Liver (tissue), 9 donors: ENCODE results near the gene GSTT2B. TPM values are rescaled to one million over a fixed set of nuclear protein-coding genes. Genes with fewer than 3 reads are reported as not detected.

ENCODE experiments used
- DNase-seq: peaks from one replicate; pipeline ENCODE4 v3.0.0-alpha.2; 2017; ENCODE audit warnings: low spot score
- H3K27ac ChIP-seq, 2 donors: one replicate each; pipeline ENCODE4 v1.7.0; 2013; ENCODE audit warnings: inconsistent platforms in 2 of 2, low read length in 2 of 2, control low read depth in 1 of 2, low read depth in 1 of 2, mild to moderate bottlenecking in 1 of 2
- H3K27me3 ChIP-seq, 4 donors: one replicate each; pipeline versions ENCODE4 v1.6.1 to v1.7.0; 2013; ENCODE audit warnings: low read length in 3 of 4, inconsistent platforms in 1 of 4, mild to moderate bottlenecking in 1 of 4, moderate library complexity in 1 of 4; ENCODE audit not compliant: control insufficient read depth in 4 of 4, insufficient read depth in 4 of 4
- H3K36me3 ChIP-seq, 4 donors: one replicate each; pipeline versions ENCODE4 v1.6.1 to v1.7.0; 2013; ENCODE audit warnings: low read length in 3 of 4, mild to moderate bottlenecking in 3 of 4, low read depth in 1 of 4, moderate library complexity in 1 of 4; ENCODE audit not compliant: control insufficient read depth in 4 of 4, insufficient read depth in 3 of 4
- H3K4me1 ChIP-seq, 4 donors: one replicate each; pipeline versions ENCODE4 v1.6.1 to v1.7.0; 2013; ENCODE audit warnings: low read length in 3 of 4, mild to moderate bottlenecking in 3 of 4, moderate library complexity in 1 of 4; ENCODE audit not compliant: control insufficient read depth in 4 of 4, insufficient read depth in 4 of 4
- H3K4me3 ChIP-seq, 3 donors: one replicate each; pipeline versions ENCODE4 v1.6.1 to v1.7.0; 2013; ENCODE audit warnings: low read length in 3 of 3, control low read depth in 1 of 3, low read depth in 1 of 3, mild to moderate bottlenecking in 1 of 3
- H3K9ac ChIP-seq, 2 donors: one replicate each; pipeline ENCODE4 v1.7.0; 2013; ENCODE audit warnings: low read length in 2 of 2, mild to moderate bottlenecking in 2 of 2, moderate library complexity in 2 of 2, control low read depth in 1 of 2, low read depth in 1 of 2
- H3K9me3 ChIP-seq, 4 donors: one replicate each; pipeline versions ENCODE4 v1.6.1 to v1.7.0; 2013; ENCODE audit warnings: low read length in 3 of 4; ENCODE audit not compliant: control insufficient read depth in 4 of 4
- EGR1 ChIP-seq, 2 donors: IDR thresholded peaks; 2 replicates each; pipeline ENCODE4 v1.6.1; 2016 to 2018; ENCODE audit warnings: antibody characterized with exemption in 2 of 2, low read depth in 2 of 2
- FOXA1 ChIP-seq: IDR thresholded peaks from 2 replicates; pipeline ENCODE4 v1.6.1; 2016; ENCODE audit warnings: antibody characterized with exemption
- FOXA2 ChIP-seq: IDR thresholded peaks from 2 replicates; pipeline ENCODE4 v1.6.1; 2016; ENCODE audit warnings: antibody characterized with exemption
- GABPA ChIP-seq, 2 donors: IDR thresholded peaks in 1 of 2; conservative IDR thresholded peaks in 1 of 2; 2 replicates each; pipeline ENCODE4 v1.6.1; 2016; ENCODE audit warnings: antibody characterized with exemption in 2 of 2, mild to moderate bottlenecking in 1 of 2, moderate library complexity in 1 of 2
- HNF4A ChIP-seq, 2 donors: conservative IDR thresholded peaks; 2 replicates each; pipeline ENCODE4 v1.6.1; 2016; ENCODE audit warnings: antibody characterized with exemption in 2 of 2, mild to moderate bottlenecking in 2 of 2
- HNF4G ChIP-seq: IDR thresholded peaks from 2 replicates; pipeline ENCODE4 v1.6.1; 2016; ENCODE audit warnings: antibody characterized with exemption
- JUND ChIP-seq, 2 donors: IDR thresholded peaks; 2 replicates each; pipeline ENCODE4 v1.6.1; 2016; ENCODE audit warnings: antibody characterized with exemption in 2 of 2
- NR2F2 ChIP-seq: IDR thresholded peaks from 2 replicates; pipeline ENCODE4 v1.6.1; 2016; ENCODE audit warnings: antibody characterized with exemption
- RAD21 ChIP-seq, 2 donors: IDR thresholded peaks; 2 replicates each; pipeline ENCODE4 v1.6.1; 2016; ENCODE audit warnings: antibody characterized with exemption in 2 of 2, mild to moderate bottlenecking in 2 of 2
- RXRA ChIP-seq, 2 donors: IDR thresholded peaks; 2 replicates each; pipeline ENCODE4 v1.6.1; 2017 to 2018; ENCODE audit warnings: antibody characterized with exemption in 2 of 2, mild to moderate bottlenecking in 1 of 2
- SP1 ChIP-seq: IDR thresholded peaks from 2 replicates; pipeline ENCODE4 v1.6.1; 2018; ENCODE audit warnings: antibody characterized with exemption, mild to moderate bottlenecking
- TAF1 ChIP-seq: conservative IDR thresholded peaks from 2 replicates; pipeline ENCODE4 v1.6.1; 2016; ENCODE audit warnings: antibody characterized with exemption, mild to moderate bottlenecking
- WGBS: extraction: QIAGEN DNeasy Blood & Tissue Kit; methylation state at CpG from one replicate; pipeline ENCODE4 v1.1.7; 2013; 5-methylcytosine and 5-hydroxymethylcytosine counted together
- polyA plus RNA-seq, 2 donors: library from polyadenylated mRNA; stranded (reverse) in 1 of 2; unstranded in 1 of 2; fragments of 200-250 nt in 1 of 2; fragments of >200 nt in 1 of 2; fragmentation: Nextera tagmentation in 1 of 2; extraction: Ambion mirVana in 1 of 2; gene quantifications; one replicate each; pipeline versions ENCODE4 v1.2.1 to v1.2.3, GENCODE V29; 2013 to 2015
- total RNA-seq, 2 donors: library from RNA; depleted of rRNA; stranded (reverse); fragments of >200 nt; gene quantifications; one replicate each; pipeline ENCODE4 v1.2.3, GENCODE V29; 2014
- TF ChIP-seq, protein P1 (sequence below): fragments of 150-350 bp; IDR thresholded peaks from 2 replicates; pipeline ENCODE4 v1.5.1; 2017; ENCODE audit warnings: improper control_type of control experiment, low read depth, low read length; ENCODE audit not compliant: missing input control
- TF ChIP-seq, protein P2 (sequence below): IDR thresholded peaks from 2 replicates; pipeline ENCODE4 v1.6.1; 2016; ENCODE audit warnings: antibody characterized with exemption
- TF ChIP-seq, protein P3 (sequence below): IDR thresholded peaks from 2 replicates; pipeline ENCODE4 v1.6.1; 2016; ENCODE audit warnings: antibody characterized with exemption
- TF ChIP-seq, protein P4 (sequence below): IDR thresholded peaks from 2 replicates; pipeline ENCODE4 v1.6.1; 2016; ENCODE audit warnings: antibody characterized with exemption, mild to moderate bottlenecking
- donor health status: healthy.
- donor health status: healthy.
- donor health status: healthy.
- donor health status: healthy.
- donor health status: healthy.

Gene GSTT2B
- total and polyA plus RNA-seq, 4 donors, result 8.0 to 16.8 (median 11.3) TPM

DNA sequence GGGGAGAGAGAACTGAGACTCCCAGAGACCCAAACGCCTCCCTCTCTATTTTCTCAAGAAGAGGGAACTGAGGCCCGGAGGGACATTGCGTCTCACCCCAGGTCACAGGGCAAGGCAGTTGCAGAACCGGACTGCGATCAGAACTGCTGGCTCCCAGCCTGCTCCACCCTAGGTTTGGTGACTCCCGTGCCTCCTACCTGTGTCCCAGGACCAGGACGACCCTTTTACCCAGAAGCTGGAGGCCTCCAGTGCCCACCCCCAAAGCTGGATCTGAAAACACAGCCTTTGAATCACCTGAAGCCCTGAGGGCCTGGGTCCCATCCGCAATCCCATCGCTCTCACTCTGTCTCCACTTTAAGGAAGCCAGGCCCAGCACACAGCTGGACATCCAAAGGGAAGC lies 42.9 kb upstream of the GSTT2B start (continued):
- no peak for TF ChIP-seq EGR1 (IDR thresholded peaks at IDR 0.05; ENCODE audit: low read depth in 2 of 2)

DNA sequence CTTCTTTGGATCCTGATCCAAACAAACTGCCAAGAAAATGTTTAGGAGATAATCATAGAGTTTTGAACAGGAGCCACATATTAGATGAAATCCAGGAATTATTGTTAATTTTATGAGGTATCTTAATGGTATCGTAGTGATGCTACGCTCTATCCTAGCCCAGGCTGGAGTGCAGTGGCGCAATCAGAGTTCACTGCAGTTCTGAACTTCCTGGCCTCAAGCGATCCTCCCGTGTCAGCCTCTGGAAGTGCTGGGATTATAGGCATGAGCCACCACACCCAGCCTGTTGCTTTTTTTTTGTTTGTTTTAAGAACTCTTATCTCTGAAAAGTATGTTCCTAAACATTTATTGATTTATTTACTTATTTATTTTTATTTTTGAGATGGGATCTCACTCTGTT lies 41.9 kb upstream of the GSTT2B start:
- H3K36me3 ChIP-seq, result no peaks in the 10 kb centered on the region
- no peak for DNase-seq
- 74% methylated on average over 5 of the region's 5 CpGs for WGBS
- H3K9me3 ChIP-seq, result no peaks in the 10 kb centered on the region
- H3K27me3 ChIP-seq, result no peaks in the 10 kb centered on the region
- no peak overlapping the region for H3K9ac ChIP-seq
- H3K4me1 ChIP-seq, result no peaks in the 10 kb centered on the region
- no peak overlapping the region for H3K4me3 ChIP-seq
- no peak for TF ChIP-seq FOXA2
- TF ChIP-seq FOXA1, result no peak
- TF ChIP-seq, protein P1, sequence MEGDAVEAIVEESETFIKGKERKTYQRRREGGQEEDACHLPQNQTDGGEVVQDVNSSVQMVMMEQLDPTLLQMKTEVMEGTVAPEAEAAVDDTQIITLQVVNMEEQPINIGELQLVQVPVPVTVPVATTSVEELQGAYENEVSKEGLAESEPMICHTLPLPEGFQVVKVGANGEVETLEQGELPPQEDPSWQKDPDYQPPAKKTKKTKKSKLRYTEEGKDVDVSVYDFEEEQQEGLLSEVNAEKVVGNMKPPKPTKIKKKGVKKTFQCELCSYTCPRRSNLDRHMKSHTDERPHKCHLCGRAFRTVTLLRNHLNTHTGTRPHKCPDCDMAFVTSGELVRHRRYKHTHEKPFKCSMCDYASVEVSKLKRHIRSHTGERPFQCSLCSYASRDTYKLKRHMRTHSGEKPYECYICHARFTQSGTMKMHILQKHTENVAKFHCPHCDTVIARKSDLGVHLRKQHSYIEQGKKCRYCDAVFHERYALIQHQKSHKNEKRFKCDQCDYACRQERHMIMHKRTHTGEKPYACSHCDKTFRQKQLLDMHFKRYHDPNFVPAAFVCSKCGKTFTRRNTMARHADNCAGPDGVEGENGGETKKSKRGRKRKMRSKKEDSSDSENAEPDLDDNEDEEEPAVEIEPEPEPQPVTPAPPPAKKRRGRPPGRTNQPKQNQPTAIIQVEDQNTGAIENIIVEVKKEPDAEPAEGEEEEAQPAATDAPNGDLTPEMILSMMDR, result no peak
- no peak for TF ChIP-seq NR2F2
- no peak for TF ChIP-seq HNF4G
- no peak for TF ChIP-seq SP1
- no peak for TF ChIP-seq JUND (IDR thresholded peaks at IDR 0.05)
- TF ChIP-seq HNF4A (conservative IDR thresholded peaks at IDR 0.05), result no peak
- TF ChIP-seq GABPA (IDR thresholded peaks at IDR 0.05 in 1 of 2, conservative IDR thresholded peaks at IDR 0.05 in 1 of 2), result no peak
- TF ChIP-seq, protein P2, sequence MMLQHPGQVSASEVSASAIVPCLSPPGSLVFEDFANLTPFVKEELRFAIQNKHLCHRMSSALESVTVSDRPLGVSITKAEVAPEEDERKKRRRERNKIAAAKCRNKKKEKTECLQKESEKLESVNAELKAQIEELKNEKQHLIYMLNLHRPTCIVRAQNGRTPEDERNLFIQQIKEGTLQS, result no peak
- no peak for TF ChIP-seq RAD21 (IDR thresholded peaks at IDR 0.05)
- TF ChIP-seq, protein P3, sequence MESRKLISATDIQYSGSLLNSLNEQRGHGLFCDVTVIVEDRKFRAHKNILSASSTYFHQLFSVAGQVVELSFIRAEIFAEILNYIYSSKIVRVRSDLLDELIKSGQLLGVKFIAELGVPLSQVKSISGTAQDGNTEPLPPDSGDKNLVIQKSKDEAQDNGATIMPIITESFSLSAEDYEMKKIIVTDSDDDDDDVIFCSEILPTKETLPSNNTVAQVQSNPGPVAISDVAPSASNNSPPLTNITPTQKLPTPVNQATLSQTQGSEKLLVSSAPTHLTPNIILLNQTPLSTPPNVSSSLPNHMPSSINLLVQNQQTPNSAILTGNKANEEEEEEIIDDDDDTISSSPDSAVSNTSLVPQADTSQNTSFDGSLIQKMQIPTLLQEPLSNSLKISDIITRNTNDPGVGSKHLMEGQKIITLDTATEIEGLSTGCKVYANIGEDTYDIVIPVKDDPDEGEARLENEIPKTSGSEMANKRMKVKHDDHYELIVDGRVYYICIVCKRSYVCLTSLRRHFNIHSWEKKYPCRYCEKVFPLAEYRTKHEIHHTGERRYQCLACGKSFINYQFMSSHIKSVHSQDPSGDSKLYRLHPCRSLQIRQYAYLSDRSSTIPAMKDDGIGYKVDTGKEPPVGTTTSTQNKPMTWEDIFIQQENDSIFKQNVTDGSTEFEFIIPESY, result no peak
- no peak for TF ChIP-seq RXRA (IDR thresholded peaks at IDR 0.05)
- TF ChIP-seq, protein P4, sequence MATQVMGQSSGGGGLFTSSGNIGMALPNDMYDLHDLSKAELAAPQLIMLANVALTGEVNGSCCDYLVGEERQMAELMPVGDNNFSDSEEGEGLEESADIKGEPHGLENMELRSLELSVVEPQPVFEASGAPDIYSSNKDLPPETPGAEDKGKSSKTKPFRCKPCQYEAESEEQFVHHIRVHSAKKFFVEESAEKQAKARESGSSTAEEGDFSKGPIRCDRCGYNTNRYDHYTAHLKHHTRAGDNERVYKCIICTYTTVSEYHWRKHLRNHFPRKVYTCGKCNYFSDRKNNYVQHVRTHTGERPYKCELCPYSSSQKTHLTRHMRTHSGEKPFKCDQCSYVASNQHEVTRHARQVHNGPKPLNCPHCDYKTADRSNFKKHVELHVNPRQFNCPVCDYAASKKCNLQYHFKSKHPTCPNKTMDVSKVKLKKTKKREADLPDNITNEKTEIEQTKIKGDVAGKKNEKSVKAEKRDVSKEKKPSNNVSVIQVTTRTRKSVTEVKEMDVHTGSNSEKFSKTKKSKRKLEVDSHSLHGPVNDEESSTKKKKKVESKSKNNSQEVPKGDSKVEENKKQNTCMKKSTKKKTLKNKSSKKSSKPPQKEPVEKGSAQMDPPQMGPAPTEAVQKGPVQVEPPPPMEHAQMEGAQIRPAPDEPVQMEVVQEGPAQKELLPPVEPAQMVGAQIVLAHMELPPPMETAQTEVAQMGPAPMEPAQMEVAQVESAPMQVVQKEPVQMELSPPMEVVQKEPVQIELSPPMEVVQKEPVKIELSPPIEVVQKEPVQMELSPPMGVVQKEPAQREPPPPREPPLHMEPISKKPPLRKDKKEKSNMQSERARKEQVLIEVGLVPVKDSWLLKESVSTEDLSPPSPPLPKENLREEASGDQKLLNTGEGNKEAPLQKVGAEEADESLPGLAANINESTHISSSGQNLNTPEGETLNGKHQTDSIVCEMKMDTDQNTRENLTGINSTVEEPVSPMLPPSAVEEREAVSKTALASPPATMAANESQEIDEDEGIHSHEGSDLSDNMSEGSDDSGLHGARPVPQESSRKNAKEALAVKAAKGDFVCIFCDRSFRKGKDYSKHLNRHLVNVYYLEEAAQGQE, result no peak
- no peak for TF ChIP-seq TAF1
- no peak overlapping the region for H3K27ac ChIP-seq
